GM19397 (cell line): ENCODE results near the gene ABCG4.
"Not testable (repeated sequence)": the region's sequence is repeated elsewhere in the genome, so short reads cannot be mapped to it uniquely, and the experiment has no call there.

Experiments
- ATAC-seq: cut with Tn5 transposase; IDR thresholded peaks from one replicate; pipeline ENCODE4 v1.9.1; 2021; ENCODE audit warnings: mild to moderate bottlenecking, moderate library complexity; ENCODE audit not compliant: unreplicated experiment

Gene ABCG4

DNA sequence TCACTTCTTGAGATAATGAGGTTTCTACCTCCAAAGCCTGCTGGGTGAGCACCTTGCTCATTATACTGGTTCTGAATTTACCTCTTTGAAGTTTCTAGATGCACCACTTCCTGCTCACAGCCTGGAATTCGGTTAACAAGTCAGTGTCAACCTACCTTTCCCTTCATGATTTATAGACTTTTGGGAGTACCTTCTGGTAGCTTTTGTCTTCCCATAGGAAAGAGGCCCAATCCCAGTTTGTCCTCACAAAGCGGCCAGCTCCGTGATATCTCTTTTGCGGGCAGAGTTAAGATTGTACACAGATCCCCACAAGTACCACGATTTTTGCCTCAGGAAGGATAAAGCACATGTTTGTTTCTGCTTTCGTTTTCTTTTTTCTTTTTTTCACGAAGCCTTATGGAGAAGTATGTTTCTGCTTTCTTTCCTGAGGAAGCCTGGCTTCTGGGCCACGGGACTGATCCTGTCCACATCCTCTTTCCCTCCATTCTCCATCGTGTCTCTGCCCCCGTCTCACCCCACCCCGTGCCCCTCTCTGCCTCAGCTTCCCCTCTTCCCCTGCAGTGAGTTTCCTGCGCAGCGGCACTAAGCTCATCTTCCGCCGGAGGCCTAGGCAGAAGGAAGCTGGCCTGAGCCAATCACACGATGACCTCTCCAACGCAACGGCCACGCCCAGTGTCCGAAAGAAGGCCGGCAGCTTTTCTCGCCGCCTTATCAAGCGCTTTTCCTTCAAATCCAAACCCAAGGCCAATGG lies 33.2 kb upstream of the ABCG4 start:
- no peak for ATAC-seq

DNA sequence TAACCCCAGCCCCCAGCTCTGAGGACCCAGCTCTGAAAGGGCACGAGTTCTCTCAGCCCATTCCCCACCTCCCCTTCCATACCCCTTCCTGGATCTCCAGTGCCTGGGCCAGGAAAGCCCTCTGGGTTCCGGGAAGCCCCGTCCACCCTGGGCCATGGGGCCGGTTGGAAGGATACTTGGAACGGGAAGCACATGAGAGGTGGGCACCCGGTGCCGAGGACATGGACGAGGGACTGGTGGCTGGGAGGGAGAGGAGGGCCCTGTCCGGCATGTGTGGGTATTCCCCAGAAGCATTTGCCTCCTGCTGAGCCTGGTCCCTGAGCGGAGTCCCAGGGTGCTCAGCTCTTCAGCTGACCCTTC lies 32.6 kb upstream of the ABCG4 start:
- ATAC-seq = no peak

DNA sequence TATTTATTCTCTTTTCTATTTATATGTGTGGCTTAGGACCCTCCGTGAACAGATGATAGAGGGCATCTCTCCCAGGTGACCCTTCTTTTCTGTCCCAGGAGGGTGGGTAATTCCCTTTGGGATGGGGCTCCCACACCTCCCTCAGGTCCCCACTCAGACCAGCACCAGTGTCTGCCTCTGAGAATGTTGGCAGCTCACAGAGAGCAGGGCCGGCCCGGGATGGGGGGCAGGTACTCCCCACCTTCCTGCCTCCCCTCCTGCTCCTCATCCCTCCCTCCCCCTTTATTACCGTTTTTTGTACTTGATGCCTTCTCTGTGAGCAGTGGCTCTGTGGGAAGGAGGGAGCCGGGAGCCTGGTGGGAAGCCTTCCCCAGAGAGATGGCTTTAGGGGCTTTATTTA lies 32.3 kb upstream of the ABCG4 start:
- no peak for ATAC-seq

DNA sequence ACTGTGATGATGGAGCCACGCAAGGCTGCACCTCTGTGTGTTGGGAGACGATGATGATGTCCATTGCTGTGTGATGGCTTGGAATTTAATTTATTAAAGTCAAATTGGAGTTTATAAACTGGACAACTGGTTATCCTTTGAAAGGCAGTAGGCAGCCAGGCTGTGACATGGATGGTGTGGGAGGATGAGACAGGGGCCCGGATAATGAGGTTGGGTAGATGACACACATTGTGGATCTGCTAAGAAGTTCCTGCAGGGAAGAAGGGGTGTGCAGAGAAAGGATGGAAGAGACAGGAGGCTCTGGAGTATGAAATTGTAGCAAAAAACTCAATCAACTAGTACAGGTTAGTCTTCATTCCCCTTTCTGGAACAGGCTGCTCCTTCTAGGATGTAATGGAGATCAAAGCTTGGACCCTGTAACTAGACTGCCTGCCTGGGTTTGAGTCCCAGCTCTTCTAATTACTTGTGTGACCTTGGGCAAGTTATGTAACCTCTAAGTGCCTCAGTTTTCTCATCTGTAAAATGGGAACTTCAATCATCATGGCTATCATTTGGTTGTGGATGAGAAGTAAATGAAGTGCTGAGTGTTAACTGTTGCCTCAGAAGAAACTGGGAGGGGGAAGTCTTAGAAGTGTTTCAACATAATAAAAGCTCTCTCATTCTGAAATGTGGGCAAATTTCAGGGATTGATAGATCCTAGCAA lies 31.7 kb upstream of the ABCG4 start:
- ATAC-seq = no peak

DNA sequence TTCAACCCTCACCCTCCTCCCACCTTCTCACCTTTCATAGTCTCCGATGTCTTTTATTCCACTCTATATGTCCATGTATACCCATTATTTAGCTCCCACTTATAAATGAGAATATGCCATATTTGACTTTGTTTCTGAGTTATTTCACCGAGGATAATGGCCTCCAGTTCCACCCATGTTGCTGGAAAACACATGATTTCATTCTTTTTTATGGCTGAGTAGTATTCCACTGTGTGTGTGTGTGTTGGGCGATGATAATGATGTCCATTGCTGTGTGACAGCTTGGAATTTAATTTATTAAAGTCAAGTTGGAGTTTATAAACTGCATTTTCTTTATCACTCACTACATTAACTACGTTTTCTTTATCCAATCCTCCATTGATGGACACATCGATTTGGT lies 30.6 kb upstream of the ABCG4 start:
- ATAC-seq = no peak

DNA sequence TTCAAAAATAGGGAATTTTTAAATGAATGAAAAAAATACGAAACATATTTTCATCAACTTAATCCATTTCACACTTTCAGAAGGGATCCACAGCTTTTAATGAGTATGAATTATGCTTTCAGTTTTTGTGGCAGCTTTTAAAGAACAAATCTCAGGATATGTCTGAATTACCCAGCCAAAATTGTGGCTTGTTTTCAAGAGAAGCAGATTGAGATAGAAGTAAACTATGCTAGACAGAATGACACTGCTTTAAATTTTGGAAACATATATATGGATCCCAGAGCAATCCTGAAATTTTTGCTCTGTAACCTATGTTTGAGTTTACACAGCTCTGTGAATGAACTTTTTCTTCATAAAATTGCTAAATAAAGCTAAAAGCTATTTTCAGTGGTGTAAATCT lies 29.9 kb upstream of the ABCG4 start:
- ATAC-seq = no peak

DNA sequence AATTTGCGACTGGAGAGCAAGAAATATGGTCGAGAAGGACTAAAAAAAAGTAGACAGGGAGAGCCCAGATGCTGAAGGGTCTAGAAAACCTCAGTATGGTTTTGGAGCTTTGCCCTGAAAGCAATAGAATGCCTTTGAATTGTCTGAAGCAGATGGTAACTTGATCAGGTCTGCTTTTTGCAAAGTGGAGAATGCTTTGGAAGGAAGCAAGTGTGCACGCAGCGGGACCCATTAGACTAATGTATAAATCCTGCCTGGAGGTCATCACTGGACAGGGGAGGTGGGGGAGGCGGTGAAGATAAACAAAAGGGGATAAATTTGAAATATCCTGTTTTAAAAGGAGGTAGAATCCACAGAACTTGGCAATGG lies 28.2 kb upstream of the ABCG4 start:
- ATAC-seq = no peak

DNA sequence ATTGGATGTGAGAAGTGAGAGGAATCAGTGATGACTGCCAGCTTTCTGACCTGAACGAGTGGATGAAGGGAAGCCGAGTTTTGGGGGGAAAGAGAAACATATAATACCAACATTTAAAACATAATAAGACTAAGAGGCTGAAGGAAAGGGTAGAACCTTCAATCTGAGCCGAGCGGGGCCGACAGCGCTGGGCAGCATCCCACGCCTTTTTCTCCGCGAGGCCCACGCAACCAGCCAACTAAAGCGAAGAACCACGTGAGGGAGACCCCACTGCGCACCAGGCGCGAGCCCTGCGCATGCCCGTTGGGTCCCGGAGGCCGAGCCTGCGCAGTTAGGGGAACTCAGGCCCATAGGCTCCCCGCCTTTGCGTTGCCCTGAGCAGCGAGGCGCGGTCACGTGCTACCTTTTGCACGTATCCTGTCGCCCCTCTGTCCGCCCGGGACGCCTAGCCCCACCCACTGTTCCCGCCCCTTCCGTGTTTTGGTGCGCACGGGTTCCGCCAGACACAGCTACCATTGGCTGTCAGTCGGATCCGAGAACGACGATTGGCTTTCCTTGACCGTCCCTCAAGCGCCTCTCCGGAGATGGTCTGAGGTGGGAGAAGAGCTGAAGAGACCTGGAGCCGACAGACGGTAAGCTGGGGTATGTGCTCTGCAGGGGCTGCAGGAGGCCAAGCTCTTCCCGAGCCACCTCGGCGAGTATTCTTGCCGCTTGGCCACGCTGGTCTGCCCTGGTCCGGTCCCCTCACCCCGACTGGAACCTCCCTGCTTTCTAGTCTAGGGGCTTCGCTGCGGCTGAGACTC lies 27.6 kb upstream of the ABCG4 start, which contains the start of gene HINFP:
TSS of gene HINFP (plus strand) at position 573 of the 803 bp plus-strand sequence. CDS start 5,365 bp downstream, outside the sequence.
- ATAC-seq = peak; percentile 96

DNA sequence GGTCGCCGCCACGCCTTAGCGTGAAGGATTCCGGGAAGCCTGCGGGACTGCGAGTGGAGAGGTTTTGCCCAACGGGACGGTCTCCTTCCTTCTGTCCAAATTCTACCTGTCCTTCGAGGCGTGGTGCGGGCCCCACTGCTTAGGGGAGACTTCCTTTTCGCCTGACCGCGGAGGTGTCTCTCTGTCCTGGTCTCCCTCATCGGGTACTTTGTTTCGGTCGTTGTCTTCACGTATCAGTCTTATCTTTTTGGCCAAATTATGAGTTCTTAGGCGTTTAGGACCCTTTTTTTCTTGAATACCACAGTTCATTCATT lies 27.1 kb upstream of the ABCG4 start:
- ATAC-seq = no peak

DNA sequence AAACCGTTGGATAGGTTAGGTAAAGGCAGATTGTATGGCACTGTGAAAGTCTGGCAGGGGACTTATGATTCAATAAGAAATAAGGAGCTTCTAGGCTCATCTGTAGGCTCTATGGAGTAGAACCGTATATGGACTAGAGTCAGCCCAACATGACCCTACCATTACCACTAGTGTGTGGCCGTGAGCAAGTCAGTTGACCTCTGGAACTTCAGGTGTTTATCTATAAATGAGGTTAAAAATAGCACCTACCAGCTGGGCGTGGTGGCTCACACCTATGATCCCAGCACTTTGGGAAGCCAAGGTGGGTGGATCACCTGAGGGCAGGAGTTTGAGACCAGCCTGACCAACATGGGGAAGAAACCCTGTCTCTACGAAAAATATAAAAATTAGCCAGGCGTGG lies 23.0 kb upstream of the ABCG4 start:
- no peak for ATAC-seq

DNA sequence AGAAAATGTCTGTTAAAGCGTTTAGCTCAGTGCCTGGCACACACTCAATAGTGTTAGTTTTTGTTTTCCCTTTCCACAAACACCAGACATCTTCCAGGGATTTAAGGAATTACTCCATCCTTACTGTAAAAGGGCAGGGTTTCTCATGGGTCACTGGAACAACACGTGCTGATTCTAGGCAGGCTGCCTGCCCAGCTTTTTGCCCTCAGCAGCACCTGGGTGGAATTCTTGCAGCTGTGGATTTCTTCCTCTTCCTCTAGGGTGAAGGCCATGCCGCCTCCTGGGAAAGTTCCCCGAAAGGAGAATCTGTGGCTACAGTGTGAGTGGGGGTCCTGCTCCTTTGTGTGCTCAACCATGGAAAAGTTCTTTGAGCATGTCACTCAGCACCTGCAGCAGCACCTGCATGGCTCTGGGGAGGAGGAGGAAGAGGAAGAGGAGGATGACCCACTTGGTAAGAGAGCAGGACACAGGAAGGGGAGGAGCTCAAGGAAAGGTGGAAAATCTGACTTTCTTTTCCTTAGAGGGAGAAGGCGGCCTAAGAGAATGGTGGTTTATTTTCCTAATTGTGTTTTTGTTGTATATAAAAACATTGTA lies 22.1 kb upstream of the ABCG4 start:
- no peak for ATAC-seq

DNA sequence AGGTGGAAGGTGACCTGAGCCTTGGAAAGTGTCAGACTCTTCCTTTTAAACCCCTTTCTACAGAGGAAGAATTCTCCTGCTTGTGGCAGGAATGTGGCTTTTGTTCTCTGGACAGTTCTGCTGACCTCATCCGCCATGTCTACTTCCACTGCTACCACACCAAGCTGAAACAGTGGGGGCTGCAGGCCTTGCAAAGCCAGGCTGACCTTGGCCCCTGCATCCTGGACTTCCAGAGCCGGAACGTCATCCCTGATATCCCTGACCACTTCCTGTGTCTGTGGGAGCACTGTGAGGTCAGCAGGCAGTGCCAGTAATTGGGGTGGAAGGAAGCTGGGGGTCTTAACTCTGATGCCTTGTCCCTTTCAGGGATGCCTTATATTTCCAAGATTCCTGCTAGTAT lies 18.2 kb upstream of the ABCG4 start:
- ATAC-seq = no peak

DNA sequence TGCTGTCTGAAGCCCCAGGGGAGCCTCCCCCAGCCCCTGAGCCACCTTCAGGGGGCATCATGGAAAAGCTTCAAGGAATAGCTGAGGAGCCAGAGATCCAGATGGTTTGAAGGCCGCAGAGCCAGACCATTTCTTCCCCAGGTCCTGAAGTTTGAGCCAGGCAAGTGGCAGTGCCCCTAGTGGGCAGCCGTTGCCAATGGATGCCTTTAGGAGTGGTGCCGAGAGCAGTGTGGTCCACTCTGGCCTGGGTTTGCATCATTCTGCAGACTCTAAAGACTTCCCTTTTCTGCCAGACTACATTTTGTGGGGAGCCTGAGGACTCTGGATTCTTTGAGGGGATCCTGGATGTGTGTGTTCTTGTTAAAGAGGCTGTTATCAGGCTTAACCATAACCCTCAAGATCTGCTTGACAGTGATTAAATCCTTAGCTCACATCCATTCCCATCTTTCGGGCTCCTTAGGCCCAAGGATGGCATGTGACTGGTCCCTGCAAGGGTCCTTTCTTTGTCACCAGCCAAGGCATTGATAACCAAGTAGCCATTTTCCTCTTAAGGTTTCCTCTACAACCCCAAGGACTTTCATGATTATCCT lies 14.4 kb upstream of the ABCG4 start:
- no peak for ATAC-seq

DNA sequence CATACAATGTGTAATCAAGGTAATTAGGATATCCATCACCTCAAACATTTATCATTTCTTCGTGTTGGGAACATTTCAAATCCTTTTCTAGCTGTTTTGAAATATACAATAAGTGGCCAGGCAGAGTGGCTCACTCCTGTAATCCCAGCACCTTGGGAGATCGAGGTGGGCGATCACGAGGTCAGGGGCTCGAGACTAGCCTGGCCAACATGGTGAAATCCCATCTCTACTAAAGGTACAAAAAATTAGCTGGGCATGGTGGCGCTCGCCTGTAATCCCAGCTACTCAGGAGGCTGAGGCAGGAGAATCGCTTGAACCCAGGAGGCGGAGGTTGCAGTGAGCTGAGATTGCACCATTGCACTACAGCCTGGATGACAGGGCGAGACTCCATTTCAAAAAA lies 9.6 kb upstream of the ABCG4 start:
- not testable (repeated sequence) for ATAC-seq

DNA sequence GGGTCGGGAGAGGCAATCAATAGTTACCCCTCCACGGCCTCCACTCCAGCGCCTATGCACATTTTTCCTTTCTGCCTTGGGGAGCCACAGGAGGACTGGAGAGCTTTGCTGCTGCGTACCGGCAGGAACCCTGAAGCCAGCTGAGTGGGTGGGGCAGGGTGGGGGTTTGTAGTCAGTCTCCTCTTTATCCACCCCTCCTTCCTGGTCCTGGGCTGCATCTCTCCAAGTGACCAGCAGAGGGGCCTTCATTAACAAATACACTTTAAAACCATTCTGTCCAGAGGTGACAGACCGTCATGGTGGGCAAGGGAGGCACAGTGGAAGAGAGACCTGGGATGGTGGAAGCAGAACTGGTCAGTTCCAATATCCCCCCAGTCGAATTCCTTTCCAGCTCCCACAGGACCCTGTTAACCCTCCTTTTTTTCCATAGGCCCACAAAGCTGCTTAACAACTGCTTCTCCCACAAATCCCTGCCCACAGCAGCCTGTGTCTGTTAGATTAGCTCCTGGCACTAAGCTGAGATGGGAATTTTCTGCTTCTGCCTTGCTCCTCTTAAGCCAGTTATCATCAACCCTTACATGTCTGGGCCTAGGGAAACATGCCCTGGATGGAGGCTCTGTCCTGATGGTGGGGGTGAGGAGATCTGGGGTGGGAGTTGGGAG lies 3.9 kb upstream of the ABCG4 start:
- no peak for ATAC-seq

DNA sequence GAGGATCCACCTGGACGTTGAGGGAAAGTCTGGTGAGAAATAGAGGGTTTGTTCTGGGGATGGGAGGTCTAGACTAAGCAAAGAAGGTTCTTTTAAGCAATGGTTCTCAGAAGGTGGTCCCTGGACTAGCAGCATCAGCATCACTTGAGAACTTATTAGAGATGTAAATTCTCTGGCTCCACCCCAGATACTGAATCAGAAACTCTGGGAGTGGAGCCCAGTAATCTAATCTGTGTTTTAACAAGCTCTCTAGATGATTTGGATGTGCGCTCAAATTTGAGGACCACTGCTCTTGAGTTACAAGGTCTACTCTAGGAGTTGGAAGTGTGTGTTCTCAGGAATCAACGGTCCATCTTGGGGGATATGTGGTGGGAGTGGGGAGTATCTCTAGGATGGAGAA lies 3.3 kb upstream of the ABCG4 start:
- ATAC-seq = no peak

DNA sequence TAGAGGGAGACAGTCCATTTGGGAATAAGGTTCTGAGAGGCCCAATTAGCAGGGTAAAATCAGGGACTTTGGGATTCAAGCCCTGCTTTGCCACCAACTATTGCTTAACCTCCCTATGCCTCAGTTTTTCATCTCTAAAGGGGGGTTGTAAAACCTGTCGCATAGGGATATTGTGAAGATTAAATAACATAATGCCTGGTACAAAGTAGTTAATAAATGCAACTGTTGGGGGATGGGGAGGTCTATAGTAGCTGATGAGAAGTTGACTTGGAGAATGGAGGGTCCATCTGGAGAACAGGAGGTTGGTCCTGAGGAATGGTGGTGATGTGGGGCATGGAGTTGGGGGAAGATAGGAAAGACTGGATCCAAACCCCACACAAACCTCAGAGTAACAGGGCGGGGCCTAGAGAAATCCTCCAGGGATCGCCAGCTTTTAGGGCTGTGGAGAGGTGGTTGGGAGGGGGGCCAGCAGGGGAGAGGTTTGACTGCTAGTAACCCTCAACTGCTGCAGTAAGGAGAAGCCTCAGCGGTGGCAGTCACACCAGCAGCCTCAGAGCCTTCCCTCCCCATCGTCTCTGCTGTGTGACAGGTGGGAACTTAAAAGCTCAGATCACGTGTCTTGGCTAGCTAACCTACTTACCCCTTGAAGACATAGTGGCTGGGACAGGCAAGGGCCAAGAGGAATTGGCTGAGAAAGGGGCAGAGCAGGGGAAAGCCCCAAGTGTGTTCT lies 1.1 kb upstream of the ABCG4 start:
- ATAC-seq = no peak

DNA sequence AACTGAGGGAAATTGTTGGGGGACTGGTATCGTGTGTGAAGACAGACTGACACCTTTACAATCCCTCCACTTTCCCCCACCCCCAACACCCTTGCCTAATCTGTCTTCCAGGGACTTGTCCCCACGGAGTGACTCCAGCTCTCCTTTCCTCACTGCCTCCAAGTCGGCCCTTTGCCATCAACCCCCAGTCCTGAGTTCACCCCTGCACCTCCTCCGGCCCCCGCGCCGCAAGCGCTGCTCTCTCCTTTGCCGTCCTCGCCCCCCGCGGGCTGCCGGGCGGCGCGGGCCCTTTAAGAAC lies 183 bp upstream of the ABCG4 start:
- ATAC-seq = no peak

DNA sequence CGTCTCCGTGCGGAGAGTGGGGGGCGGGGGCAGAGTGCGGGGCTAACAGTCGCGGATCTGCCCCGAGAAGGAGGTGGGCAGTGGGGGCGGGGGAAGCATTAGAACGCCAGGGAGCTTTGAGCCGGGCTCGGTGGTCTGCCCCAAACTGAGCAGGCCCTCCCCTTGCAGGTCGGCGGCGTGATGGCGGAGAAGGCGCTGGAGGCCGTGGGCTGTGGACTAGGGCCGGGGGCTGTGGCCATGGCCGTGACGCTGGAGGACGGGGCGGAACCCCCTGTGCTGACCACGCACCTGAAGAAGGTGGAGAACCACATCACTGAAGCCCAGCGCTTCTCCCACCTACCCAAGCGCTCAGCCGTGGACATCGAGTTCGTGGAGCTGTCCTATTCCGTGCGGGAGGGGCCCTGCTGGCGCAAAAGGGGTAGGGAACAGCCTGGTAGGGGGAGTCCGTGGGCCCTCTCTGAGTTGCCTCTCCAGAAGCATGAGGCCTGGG lies 979 bp downstream of the ABCG4 start:
- no peak for ATAC-seq

DNA sequence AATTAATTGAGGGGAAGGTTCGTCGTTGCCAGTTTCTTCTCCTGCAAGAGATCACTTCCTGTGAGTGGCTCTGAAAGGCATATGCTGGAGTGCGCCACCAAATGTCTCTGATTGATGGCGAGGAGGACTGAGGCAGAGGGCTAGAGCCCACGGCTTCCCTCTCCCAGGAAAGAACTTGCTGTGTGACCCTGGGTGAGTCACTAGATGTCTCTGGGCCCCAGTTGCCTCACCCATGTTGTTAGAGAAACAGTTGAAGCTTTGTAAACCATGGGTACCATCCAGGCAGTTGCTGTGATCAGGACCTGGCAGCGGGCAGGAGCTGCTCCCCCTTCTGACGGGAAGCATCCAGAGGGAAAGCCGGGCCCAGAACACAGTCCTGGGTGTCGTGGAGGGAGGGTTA lies 3.2 kb downstream of the ABCG4 start:
- no peak for ATAC-seq
